Hindlimb muscle (tissue), 1 donor: ENCODE data around the gene SPATA13. TPM values are rescaled to one million over a fixed set of nuclear protein-coding genes. Genes with fewer than 3 reads are reported as not detected.

Source experiments
- DNase-seq: peaks from one replicate; pipeline ENCODE4 v3.0.0-alpha.2; 2013
- polyA plus RNA-seq: library from polyadenylated mRNA; unstranded; fragments of 120-200 nt; gene quantifications from one replicate; pipeline ENCODE4 v1.2.1, GENCODE V29; 2013; ENCODE audit not compliant: insufficient read length

SPATA13 gene
- polyA plus RNA-seq, 1 donor, result 2.5 TPM

DNA sequence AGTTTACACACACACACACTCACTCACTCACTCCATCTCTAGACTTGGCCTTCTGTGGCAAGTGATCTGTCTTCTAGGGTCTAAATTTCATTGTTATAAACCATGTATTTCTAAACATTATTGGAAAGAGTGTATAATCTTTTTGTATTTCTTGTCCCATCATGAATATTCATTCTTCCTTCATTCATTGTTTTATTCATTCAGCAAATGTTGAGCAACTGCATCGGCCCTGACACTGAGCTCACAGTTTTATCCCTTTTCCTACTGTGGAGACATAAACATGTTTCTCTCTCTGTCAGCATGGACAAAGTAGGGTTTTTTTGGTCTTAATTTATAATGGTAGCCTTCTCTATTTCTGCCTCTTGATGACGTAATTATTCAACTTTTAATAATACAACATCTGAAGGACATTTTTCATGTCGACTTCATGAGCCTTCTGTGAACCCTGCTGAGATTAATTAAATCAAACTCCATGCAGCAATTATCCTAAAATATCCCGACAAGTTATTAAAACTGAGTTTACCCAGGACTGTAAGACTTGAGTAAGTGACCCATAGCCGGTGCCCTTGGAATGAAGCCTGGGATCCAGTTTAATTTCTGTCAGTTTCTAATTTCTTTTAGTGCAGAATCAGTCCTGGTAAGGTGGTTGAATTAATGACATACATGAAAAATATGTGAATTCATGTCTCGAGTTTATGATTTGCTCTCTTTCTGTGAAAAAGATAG is 7.3 kb downstream of the SPATA13 start:
- DNase-seq, result no peak

GRCh38 chr13:24168392-24168750 is 7.9 kb downstream of the SPATA13 start:
- DNase-seq, result no peak

GRCh38 chr13:24168979-24169378 is 8.5 kb downstream of the SPATA13 start:
- DNase-seq, result no peak

DNA sequence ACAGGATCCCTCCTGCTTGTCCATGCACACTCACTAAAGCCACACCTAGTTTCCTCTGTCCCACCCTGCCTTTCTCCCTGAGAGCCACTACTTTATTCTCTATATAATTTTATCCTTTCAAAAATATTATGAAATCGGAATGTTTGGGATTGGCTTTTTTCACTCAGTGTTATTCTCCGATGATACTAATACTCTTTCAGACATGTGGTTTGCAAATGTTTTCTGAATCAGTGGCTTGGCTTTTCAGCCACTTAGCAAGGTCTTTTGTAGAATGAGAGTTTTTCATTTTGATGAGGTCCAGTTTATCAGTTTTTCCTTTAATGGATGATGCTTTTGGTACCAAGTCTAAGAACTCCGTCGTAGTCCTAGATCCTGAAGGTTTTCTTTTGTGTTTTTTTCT is 11.6 kb downstream of the SPATA13 start:
- DNase-seq, result no peak

- DNase-seq, result no peak
These were observed 13.3 kb downstream of the SPATA13 start for GRCh38 chr13:24173795-24174194.

DNA sequence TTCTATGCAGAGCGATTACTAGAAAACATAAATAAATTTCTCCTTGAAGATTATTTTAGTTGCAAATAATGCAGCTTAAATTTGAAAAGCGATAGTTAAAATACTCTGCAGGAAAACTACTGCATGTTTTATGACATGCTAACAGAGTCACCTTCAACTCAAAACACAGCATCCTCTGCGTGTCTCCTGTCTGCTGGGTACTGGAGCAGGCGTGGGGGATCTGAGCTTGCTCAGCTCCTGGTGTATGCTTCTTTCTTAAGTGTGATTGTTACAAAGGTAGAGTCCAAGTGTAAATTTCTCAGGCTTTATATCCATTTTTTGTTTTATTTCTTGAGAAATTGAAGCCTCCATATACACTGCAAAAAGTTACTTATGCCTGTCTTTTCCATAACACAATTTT is 15.3 kb downstream of the SPATA13 start:
- no peak for DNase-seq

DNA sequence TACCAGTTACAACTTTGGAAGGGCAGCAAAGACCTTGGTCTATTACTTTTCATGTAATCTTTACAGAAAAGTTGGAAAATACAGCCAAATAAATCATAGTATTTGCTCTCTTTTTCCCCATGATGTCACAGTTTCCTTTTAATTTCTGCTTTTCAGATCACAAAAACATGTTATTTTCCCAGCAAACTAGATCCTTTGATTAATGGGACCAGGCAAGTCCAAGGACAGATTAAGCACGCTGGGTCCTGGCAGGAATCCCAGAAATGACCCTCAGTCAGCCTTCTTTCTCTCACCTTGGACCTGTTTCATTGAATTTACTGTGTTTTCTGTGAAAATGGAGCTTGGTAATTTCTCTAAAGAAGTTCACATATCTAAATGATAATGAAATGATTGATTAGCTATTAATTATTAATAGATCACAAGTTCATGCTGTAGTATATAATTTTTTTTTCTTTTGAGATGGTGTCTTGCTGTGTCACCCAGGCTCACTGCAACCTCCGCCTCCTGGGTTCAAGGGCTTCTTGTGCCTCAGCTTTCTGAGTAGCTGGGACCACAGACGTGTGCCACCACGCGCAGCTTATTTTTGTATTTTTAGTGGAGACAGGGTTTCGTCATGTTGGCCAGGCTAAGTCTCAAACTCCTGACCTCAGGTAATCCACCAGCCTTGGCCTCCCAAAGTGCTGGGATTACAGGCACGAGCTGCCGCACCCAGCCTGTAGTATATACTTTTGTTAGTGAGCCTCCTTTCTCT is 16.0 kb downstream of the SPATA13 start:
- no peak for DNase-seq

GRCh38 chr13:24178847-24179485 is 18.4 kb downstream of the SPATA13 start:
- DNase-seq, result no peak

DNA sequence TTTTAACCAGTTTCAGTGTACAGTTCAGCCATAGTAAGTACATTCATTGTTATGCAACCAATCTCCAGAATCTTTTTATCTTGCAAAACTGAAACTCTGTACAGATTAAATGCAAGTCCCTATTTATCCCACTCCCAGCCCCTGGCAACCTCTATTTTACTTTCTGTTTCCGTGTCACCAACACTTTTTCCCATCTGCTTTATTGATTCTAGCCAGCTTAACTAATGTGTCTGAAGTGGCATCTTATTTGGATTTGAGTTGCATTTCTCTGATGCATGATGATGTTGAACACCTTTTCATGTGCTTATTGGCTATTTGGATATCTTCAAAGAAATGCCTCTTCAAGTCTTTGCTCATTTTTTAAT is 18.9 kb downstream of the SPATA13 start:
- no peak for DNase-seq

DNA sequence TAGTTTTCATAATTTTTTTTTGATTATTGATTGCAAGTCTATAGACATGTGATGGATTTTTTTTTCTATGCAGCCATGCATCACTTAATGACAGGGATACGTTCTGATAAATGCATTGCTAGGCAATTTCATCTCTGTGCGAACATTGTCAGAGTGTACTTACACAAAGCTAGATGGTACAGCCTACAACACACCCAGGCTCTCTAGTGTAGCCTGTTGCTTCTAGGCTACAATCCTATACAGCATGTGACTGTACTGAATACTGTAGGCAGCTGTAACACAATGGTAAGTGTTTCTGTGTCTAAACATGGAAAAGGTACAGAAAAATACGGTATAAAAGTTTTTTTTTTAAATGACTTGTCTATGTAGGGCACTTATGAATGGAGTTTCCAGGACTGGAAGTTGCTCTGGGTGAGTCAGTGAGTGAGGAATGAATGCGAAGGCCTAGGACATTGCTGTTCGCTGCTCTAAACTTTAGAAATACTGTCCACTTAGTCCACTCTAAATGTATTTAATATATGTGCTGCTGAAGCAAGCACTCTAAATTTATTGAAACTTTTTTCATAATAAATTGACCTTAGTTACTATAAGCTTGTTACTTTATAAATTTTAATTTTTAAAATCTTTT is 20.3 kb downstream of the SPATA13 start:
- DNase-seq, result no peak

DNA sequence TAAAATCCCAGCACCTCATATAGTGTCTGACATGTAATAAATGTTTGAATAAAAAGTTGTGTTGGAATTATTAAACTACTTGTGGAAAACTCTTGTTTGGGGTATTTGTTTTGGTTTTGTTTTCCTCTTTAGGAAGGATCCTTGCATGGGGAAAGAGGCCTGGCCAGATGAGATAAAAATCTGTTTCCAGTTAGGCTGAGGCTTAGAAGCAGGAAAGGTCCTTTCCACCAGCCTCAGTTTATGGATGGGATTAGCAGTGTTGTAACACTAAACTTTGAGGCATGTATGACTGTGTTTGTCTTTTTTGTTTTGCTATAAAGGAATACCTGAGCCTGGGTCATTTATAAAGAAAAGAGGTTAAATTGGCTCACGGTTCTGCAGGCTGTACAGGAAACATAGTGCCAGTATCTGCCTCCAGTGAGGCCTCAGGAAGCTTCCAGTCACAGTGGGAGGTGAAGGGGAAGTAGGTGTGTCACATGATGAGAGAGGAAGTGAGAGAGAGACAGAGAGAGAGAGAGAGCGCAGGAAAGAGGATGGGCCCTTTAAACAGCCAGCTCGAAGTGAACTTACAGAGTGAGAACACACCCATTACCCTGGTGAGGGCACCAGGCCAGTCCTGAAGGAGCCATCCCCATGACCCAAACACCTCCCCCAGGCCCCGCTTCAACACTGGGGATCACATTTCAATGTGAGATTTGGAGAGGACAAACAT is 21.6 kb downstream of the SPATA13 start:
- no peak for DNase-seq

GRCh38 chr13:24182703-24183081 is 22.2 kb downstream of the SPATA13 start:
- DNase-seq, result no peak

GRCh38 chr13:24183741-24184182 is 23.2 kb downstream of the SPATA13 start:
- DNase-seq, result no peak

DNA sequence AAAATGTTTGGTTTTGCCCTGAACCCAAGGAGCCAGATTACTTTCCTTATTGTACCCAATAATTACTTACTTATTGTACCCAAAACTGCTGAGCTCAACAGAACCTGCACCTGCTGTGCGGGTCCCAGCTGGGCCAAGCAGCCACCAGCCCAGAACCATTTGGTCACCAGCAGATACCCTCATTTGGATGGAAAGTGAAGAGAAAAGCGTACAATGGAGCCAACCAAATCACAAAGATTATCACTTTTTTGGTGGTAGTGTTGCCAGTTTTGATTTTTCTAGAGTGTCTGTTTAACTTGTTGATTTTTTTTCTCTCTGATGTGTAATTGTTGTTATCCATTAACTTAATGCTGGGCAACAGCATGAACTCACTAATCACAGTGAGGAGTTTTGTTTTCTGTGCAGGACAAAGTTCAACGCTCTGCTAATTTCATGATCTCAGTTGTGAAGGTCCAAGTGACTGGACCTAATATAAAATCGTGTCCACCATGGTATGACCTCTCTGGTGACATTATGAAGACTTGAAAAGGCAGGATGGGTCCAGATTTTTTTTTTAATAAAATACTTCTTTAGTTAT is 23.8 kb downstream of the SPATA13 start:
- no peak for DNase-seq

GRCh38 chr13:24184882-24185281 is 24.4 kb downstream of the SPATA13 start:
- DNase-seq, result no peak

- no peak for DNase-seq
These were observed 25.2 kb downstream of the SPATA13 start for GRCh38 chr13:24185591-24186232.

GRCh38 chr13:24187185-24187584 is 26.7 kb downstream of the SPATA13 start:
- no peak for DNase-seq

DNA sequence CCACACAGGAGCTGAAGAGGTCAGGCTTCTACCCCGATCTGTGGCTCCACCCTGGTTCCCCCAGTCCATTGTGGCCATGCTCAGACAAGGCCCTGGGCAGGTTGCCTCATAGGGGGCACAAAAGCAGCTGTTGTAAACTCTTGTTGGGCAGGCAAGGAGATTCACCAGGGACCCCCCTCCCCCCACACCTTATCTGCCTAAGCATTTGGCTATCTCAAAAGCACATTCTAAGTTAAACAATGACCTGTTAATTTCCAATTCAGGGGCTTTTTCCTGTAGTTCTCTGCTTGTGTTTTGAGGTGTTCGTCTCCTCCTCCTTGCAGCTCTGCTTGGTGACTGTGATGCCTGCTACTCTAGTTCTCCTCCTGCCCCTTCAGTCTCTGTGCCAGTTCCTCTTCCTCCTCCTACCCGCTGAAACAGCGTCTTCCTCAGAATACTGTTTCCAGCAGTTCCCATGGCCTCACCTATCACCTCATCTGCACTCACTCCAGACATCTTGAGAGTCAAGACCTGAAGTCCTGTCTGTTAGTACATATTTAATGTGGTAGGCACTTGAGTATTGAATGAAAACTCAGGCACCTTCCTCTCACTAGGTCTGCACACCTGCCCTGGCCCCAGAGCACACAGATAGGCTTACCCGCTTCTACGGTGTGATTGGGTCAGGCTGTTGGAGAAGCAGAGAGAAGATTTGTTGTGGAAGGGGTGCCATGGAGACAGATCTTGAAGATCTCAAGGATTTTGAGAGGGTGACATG is 31.7 kb downstream of the SPATA13 start:
- DNase-seq, result no peak

GRCh38 chr13:24192811-24193162 is 32.3 kb downstream of the SPATA13 start:
- DNase-seq, result no peak

GRCh38 chr13:24194447-24194846 is 33.9 kb downstream of the SPATA13 start:
- no peak for DNase-seq

GRCh38 chr13:24195626-24196025 is 35.1 kb downstream of the SPATA13 start:
- no peak for DNase-seq
